GM21515 (cell line): ENCODE measurements around the gene SNAP23.

ENCODE experiments used
- ATAC-seq: cut with Tn5 transposase; IDR thresholded peaks from one replicate; pipeline ENCODE4 v1.9.1; 2021; ENCODE audit not compliant: unreplicated experiment

Gene SNAP23

DNA sequence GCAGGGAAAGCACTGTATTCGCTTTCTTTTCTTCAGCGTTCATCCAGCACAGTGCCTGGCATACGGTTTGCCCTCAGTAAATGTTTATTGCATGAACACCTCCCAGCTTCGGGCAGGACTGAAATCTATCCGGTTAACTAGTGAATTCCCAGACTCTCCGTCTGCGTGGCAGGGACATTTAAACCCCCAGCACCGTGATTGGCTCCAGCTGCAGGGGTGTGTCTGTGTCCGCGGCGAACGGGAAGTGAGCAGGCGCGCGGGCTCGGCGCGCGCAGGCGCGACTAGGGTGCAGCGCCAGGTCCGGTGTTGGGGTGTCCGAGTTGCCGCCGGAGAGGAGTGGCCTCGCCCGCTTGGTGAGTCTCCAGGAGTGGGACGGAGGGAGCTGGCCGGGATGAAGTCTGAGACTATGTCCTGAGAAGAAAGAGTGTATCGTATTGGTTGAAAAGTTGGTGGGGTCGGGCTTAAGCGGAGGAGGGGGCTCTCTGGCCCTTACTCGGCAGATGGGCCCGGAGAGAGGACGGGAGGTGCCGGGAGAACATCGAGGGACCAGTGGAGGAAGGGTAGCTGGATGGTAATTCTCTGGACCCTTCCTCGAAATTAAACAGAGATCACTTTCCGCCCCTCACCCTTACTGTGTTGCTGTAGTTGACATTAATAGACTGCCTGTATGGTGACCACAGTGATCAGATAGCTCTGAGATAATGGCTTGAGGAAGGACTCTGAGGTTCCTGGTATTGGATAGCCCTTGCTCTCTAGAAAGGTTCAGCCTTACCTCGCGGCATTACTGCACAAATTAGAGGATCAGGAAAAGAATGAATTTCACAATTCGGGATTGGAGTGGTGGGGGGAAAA, at the start of gene SNAP23:
TSS of gene SNAP23 (plus strand) at position 274 of the 852 bp plus-strand sequence. CDS start 16,213 bp downstream, outside the sequence.
- ATAC-seq = peak; percentile 66

DNA sequence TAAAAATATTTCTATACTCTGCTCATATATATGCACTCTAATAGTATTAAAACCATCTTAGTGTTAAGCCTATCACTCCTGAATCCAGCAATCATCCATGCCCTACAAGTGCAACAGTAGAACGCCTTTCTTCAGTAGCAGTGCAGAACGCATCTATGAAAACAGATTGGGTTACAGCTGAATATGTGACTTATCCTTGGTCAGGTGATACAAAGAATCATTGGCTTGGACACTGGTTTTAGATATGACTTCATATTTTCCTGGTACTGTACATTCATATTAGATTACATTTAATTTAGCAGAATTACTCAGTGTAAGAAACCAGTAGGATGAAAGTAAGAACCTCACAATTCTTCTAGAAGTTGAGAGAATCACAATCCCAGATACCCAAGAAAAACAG, 47.8 kb upstream of the SNAP23 start:
- ATAC-seq = no peak

DNA sequence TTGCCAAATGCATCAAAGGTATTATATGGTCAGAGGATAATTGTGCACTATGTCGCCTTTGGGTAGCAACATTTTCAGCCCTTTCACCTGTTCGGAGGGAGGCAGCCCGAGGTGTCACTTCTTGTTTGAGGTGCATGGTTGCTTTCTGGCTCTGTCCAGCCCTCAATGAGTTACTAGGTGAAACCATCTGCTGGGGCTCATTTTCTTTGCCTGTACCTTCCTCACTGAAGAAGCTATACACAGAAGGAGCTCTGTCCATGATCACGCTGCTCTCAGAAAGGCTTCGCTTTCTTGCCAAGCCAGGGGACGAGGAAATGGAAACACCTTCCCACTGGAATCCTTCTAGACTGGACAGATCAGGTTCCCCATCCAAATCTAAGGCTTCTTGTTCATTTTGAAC, 47.2 kb upstream of the SNAP23 start:
- ATAC-seq = no peak

DNA sequence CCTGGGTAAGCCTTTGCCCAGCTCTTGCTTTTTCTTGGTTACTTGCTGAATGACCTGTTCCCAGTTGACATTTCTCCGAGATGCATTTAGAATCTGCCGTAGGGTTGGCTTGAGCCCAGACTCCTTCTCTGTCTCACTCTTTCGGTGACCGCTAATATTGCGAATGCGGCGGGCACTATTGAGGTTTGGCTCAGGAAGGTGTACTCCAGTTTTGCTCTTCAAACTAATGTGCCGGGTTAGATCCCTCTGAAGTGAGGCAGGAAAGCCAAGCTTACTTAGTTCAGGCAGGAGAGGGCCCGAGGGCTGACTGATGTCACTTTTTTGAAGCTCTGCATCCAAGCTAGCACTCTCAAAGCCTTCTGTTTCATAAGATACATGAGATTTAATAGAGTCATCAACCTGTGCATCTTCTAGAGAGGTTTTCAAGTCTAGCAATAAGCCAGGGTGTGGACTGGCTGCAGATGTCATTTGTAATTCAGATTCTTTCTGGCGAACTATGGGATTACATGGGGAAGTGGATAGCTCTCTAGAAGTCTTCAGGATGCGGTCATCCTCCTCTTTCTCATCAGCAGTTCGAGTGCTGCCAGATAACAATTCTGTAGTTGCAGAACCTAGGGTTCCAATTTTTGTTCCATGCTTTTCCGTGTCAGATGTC, 45.5 kb upstream of the SNAP23 start:
- ATAC-seq = no peak

DNA sequence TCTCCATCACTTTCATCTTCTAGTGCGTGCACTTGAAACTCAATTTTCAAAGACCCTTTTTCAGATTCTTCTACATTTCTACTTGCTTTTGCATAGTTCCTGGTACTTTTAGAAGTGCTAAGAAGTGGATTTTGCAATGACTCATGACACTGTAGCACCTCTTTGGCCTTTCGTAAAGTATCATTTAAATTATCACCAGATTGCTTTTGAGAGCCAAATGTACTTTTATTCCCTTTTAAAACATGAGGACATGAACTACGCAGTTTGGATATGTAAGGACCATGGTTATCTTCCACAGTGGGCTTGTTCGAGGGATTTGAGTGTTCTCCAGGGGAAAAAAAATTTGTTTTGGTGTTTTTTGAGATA, 45.0 kb upstream of the SNAP23 start:
- no peak for ATAC-seq

DNA sequence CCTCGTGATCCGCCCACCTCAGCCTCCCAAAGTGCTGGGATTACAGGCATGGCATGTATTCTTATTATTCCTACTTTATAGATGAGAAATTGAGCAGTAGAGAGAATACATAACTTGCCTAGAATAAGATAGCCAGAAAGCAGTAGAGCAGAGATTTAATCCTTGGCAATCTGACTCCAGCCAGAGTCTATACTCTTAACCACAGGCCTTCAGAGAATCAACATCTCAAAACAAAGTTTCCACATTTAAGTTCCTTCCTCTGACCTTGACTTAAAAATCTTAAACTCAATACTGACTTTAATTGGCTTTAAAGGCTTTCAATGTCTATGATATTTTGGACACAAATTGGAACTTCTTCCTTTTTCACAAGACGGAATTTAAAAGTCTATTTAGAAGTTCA, 41.6 kb upstream of the SNAP23 start:
- ATAC-seq = no peak

DNA sequence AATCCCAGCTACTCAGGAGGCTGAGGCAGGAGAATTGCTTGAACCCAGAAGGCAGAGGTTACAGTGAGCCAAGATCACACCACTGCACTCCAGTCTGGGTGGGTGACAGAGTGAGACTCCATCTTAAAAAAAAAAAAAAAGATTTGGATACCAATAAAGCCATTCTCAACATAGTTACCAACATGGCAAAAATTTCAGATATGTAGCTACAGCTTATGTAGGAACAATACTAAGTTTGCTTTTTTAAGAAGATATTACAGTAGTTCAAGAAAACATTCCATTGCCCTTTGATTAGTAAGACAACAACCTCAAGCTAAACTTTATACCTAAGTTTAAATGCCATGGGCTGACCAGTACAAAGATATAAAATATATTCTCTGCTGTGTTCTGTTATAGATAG, 38.9 kb upstream of the SNAP23 start:
- no peak for ATAC-seq

DNA sequence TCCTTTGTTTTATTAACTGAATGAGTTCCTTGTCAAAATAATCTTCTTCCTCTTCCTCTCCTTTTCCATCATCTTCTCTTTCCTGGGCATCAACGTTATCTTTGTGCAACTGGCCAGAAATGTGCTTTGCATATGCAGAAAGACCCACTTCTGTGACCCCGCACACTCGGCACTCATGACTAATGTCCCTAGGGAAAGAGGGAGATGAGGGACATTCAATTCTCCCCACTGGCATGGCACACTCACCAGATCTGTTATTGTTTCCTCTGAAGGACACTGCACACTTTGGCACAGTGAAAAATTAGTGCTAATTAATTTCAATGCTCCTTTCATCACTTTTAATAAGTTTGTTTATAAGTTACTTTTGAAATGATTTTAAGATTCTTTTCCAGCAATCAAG, 38.5 kb upstream of the SNAP23 start:
- no peak for ATAC-seq

DNA sequence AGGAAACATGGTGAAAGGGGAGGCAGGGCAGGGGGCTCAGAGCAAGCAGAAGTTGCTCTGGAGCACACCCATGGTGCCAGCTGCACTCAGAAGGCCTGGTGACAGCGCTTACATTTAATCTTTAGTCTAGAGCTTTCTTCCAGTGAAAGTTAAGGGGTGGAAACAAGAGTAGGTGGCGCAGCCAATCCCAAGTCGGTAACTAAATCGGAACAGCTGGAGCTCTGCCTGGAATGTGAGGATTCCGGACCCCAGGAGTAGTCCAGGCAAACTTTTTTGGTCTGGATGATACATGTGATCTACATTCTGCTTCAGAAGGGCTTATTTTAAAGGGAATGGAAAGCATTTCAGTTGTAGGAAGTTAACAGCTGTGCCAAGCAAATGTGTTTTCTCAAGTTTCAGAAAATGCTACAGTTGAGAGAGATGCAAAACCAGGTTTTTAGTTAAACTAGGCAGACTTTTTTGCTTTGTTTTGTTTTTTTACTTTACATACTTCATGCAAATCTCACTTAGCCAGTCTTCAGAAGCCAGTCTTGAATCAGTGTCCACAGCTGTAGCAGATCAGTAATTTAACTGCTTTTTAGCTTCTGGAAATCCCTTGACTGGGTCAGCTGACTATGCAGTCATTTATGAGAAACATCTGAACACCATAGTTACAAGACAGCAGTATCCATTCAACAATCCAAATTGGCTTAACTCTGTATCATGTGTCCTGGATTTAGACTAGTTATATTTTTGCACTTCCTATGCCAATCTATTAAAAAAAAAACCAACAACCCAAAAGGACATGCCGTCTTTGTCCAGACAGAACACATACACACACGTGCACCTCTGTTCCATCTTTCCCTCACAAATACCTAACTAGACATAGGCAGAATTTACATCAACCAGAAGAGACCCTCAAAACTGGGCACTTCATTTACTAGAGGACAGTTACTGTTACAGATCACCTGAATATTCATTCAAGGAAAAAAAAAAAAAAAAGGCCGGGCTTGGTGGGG, 37.7 kb upstream of the SNAP23 start:
- ATAC-seq = no peak

DNA sequence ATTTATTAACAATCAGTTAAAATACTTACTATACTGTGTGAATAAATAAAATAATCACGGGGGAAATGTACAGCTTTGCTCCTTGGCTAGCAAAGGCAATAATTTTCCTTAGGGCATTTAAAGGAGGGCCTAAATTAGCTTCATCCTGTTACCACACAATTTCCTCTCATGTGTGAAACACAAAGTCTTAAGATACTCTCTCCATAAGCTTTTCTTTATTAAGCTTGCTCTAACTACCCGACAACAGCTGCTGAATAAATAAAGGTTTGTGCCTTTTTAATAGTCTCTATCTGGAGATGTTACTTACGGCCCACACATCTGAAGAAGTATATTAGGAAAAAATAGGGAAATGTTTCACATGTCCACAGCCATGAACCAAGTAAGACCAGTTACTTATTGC, 34.2 kb upstream of the SNAP23 start:
- ATAC-seq = no peak

DNA sequence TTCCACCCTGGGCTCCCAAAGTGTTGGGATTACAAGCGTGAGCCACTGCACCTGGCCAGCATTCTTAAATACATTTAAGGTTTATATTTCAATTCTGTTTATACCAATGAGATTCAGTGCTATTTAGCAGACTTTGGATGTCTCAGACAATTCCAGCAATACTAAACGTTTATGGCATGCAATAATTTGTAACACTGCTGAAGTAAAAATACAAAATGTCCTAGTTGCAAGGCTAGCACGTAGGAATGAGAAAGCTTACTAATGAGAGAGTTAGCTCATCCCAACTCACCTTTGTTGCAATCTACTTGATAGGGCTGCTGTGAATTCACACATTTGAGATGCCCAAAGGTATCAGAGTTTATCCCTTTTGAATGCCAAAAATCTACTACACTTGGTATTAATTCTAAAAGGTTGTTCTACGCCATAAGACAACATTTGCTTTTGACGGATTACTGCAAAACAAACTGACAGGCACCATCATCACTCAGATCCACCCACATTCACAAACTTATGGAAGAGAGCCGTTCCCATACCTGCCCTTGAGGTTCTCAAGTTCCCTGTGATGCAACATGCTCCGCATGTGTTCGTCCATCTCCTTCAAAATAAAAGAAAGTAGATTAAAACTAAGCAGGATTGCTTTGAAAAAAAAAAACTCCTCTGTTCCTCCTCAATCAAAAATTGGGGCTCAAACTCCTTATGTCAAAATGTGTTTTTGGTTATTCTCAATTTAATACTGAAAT, 29.7 kb upstream of the SNAP23 start:
- ATAC-seq = no peak

DNA sequence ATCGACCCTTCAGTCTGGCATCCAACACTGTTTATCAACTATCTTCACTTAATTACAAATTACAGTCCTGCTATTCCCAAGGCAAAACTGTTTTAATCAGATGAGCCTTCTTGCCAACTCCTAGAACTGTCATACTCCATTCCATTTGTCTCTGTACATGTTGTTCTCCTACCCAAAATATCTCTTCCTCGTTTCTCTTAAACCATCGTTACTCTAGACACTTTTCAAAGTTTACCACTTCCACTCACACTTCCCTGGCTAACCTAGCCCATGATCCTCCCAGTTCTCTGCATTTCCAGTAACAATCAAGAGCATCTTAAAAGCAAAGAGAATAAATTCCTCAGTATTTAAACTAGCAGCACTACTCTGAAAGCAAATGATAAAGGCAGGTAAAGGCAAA, 24.4 kb upstream of the SNAP23 start:
- no peak for ATAC-seq

DNA sequence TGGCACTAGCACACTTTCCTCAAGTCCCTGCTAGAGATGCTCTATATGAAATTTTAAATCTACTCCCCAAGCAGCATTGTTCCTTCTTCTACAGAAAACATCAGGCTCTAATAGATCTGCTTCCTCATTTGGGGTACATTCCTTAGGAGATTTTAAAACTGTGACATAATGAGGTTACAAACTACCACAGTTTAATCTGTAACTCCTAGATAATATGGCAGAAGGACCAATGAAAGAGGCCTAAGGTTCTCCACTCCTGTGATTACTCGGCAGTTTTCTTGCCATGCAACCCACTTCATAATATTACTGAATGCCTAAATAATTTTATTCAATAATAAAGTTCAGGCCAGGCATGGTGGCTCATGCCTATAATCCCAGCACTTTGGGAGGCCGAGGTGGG, 20.6 kb upstream of the SNAP23 start:
- ATAC-seq = no peak

DNA sequence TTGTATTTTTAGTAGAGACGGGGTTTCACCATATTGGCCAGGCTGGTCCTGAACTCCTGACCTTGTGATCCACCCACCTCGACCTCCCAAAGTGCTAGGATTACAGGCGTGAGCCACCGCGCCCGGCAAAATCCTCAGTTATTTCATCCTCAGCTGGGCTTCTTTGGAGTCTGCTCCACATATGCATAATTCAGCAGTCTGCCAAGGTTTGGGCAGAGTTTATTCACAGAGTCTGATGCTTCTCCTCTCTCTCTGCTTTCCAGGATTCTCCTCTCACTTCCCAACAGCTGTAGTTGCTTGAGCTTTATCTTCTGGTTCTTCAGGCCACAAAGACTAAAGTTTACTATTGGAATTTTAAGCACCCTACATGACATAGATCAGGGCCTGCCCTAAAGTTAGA, 12.7 kb upstream of the SNAP23 start:
- no peak for ATAC-seq

DNA sequence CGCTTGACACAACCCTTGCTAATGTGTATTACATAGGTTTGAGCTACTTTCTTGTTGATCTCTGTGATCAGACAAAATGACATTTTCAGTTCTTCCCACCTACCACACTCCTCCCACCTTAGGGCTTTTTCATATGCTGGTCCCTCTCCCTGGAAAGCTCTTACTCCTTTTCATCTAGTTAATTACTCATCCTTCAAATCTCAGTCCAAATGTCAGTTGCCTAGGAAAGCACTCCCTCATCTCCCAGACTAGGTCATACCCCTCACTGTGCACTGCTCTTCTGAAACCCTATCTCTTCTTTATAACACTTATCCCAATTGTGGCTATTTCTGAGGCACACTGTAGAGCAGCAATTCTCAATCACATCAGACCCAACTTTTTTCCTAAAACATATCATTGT, 11.8 kb upstream of the SNAP23 start:
- ATAC-seq = no peak

DNA sequence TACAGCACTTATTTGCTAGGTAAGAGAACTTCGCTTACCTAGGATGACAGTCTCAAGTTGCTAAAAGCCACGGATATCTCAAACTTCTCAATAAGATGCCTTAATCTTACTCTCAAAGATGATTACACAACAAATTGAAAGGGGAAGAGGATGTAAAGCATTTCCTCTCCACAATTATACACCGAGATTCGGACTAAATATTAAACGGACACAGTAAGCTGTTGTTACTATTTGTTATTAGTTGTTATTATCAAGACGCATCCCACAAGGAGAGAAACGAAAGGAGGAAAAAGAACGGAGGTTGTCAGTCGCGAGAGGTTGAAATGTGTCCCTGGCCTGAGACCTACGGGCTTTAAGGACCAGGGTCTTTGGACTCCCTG, 5.2 kb upstream of the SNAP23 start:
- ATAC-seq = no peak

DNA sequence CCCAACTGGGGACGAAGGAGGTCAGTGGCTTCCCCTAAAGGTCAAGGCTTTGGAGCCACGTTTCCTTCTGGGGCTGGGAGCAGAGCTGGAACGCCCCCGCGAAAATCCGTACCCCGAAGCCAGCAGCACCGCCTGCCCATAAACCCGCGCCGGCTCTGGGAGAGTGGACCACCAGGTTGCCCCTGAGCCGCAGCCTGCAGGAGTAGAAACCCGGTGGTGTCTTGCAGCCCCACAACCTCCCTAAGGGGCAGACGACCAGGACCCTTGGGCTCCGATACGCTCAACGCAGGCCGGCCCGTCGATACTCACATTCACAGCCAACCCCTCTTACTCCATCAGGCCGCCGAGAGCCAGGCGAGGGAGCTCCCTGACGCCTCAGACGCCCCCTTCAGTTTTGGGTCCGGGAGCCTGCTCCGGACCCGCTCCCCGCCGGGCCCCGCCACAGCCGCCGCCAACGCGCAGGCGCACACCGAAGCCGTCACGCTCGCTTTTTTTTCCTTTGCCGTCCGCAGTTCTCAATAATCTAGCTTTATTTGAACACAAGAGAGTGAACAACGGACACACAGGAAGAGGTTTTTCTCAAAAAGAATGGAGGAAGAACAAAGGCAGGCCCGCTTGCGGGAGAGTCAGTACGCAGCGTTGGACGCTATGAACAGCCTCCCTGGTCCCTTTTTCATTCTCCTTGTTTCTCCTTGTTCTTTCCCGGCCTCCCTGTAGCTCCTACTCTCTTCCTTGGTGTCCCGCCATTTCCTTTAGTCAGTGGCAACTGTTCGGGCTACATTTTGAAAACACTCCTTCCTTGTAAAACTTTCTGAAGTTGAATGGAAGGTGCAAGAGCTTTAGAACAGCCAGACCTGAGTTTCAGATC, 4.5 kb upstream of the SNAP23 start, which contains the start of gene ZNF106:
TSS of gene ZNF106 (minus strand) at position 471 of the 868 bp plus-strand sequence. CDS start 18,852 bp downstream, outside the sequence.
- ATAC-seq = peak; percentile 38

DNA sequence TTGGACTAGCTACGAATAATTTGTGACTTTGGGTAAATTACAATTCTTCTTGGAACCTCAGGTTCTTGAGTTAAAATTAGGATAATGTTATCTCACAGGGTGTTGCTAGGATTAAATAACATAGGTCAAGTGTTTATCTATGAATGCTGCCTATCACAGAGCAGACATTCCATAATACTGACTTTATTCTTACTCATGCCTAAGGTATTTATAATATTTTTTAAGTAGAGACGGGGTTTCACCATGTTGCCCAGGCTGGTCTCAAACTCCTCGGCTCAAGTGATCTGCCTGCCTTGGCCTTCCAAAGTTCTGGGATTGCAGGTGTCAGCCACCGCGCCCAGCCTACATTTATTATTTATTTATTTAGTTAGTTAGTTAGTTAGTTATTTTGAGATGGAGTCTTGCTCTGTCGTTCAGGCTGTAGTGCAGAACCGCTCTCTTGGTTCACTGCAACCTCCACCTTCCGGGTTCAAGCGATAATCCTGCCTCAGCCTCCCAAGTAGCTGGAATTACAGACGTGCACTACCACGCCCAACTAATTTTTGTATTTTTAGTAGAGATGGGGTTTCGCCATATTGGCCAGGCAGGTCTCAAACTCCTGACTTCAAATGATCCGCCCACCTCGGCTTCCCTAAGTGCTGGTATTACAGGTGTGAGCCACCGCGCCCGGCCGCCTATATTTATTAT, 3.8 kb upstream of the SNAP23 start:
- ATAC-seq = no peak

DNA sequence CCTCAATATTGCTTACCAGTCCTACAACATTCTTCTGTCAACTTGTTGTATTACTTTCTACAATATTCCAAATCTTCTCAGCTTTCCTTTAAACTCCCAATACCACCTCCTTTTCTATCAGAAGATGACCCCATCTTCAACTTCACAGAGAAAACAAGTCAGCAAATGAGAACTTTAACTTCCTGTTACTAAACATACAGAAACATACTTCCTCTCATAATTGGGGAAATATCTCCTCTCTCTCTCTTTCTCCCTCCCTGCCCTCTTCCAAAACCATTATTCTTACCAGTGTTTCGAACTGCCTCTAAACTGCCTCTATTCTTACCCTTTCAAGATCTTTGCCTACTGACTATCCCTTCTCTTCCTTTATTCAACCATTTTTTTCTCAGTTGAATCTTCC, 1.8 kb upstream of the SNAP23 start:
- ATAC-seq = no peak
